Testis (tissue), 2 donors: ENCODE results near the gene HOXD12.

ENCODE experiments used
- POLR2A ChIP-seq: fragments of 450-650 bp; IDR thresholded peaks from one replicate; pipeline ENCODE4 v1.6.1; 2017; ENCODE audit warnings: antibody characterized with exemption, mild to moderate bottlenecking, moderate library complexity
- TF ChIP-seq, protein P1 (sequence below), 3 experiments: fragments of 450-650 bp in 2 of 3; fragments of 200-600 bp in 1 of 3; sonication (generic) in 1 of 3; IDR thresholded peaks; one replicate each; pipeline ENCODE4 v1.5.1; 2016 to 2019; ENCODE audit warnings: antibody characterized with exemption in 3 of 3, mild to moderate bottlenecking in 2 of 3, moderate library complexity in 1 of 3

DNA sequence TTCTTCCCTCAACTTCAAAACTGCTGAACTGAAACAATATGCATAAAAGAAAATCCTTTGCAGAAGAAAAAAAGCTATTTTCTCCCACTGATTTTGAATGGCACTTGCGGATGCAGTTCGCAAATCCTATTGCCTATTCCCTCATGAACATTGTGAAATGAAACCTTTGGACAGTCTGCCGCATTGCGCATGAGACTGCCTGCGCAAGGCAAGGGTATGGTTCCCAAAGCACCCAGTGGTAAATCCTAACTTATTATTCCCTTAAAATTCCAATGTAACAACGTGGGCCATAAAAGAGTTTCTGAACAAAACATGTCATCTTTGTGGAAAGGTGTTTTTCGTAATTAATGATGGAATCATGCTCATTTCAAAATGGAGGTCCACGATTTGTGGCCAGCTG is 38.3 kb downstream of the HOXD12 start:
- TF ChIP-seq POLR2A: no peak
- TF ChIP-seq, protein P1, sequence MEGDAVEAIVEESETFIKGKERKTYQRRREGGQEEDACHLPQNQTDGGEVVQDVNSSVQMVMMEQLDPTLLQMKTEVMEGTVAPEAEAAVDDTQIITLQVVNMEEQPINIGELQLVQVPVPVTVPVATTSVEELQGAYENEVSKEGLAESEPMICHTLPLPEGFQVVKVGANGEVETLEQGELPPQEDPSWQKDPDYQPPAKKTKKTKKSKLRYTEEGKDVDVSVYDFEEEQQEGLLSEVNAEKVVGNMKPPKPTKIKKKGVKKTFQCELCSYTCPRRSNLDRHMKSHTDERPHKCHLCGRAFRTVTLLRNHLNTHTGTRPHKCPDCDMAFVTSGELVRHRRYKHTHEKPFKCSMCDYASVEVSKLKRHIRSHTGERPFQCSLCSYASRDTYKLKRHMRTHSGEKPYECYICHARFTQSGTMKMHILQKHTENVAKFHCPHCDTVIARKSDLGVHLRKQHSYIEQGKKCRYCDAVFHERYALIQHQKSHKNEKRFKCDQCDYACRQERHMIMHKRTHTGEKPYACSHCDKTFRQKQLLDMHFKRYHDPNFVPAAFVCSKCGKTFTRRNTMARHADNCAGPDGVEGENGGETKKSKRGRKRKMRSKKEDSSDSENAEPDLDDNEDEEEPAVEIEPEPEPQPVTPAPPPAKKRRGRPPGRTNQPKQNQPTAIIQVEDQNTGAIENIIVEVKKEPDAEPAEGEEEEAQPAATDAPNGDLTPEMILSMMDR (IDR thresholded peaks at IDR 0.05): no peak
